RWPE2 (cell line): ENCODE results near the gene PTCHD1.

Source experiments
- ATAC-seq: fragments of 200-7000 bp; cut with Tn5 transposase; 3 replicates; pipeline ENCODE4 v1.9.1; 2021; ENCODE audit warnings: low read depth
- DNase-seq: peaks from one replicate; pipeline ENCODE4 v3.0.0-alpha.2; 2020; ENCODE audit warnings: low spot score
- H3K27ac ChIP-seq: fragments of 450-650 bp; 2 replicates; pipeline ENCODE4 v1.5.1; 2017; ENCODE audit warnings: mild to moderate bottlenecking; ENCODE audit not compliant: poor library complexity, severe bottlenecking
- H3K27me3 ChIP-seq: fragments of 250-450 bp; sonication (Bioruptor Pico); 2 replicates; pipeline ENCODE4 v1.5.1; 2021; ENCODE audit warnings: mild to moderate bottlenecking, moderate library complexity; ENCODE audit not compliant: insufficient read depth, poor library complexity, severe bottlenecking
- H3K36me3 ChIP-seq: fragments of 250-450 bp; sonication (Bioruptor Pico); 2 replicates; pipeline ENCODE4 v1.5.1; 2020; ENCODE audit warnings: low read depth, mild to moderate bottlenecking, moderate library complexity
- H3K4me1 ChIP-seq: fragments of 250-450 bp; sonication (Bioruptor Pico); 2 replicates; pipeline ENCODE4 v1.5.1; 2021; ENCODE audit warnings: mild to moderate bottlenecking, moderate library complexity; ENCODE audit not compliant: insufficient read depth, poor library complexity, severe bottlenecking
- H3K4me3 ChIP-seq: fragments of 250-450 bp; sonication (Bioruptor Pico); 2 replicates; pipeline ENCODE4 v1.5.1; 2021; ENCODE audit warnings: mild to moderate bottlenecking, moderate library complexity; ENCODE audit not compliant: severe bottlenecking
- H3K9me3 ChIP-seq: fragments of 250-450 bp; sonication (Bioruptor Pico); 2 replicates; pipeline ENCODE4 v1.5.1; 2021; ENCODE audit warnings: mild to moderate bottlenecking, moderate library complexity; ENCODE audit not compliant: severe bottlenecking
- TF ChIP-seq, protein P1 (sequence below): fragments of 450-650 bp; IDR thresholded peaks from one replicate; pipeline ENCODE4 v1.5.1; 2017; ENCODE audit warnings: mild to moderate bottlenecking, moderate library complexity; ENCODE audit not compliant: poor library complexity, severe bottlenecking

PTCHD1 gene

DNA sequence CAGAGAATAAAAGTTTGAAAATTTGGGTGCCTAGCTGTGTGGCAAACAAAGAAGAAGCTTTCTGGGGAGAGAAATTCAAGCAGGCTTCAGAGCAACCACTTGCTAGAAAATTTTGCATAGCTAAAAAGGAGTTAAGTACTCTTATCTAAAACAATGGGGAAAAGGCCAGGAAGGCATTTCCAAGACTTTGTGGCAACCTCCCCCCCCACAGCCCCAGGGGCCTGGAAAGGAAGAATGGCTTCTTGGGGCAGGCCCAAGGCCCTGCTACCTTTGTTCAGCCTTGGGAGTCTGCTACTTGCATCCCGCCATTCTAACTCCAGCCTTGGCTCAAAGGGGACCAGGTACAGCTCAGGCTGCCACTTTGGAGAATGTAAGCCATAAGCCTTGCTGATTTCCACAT lies 102.2 kb downstream of the PTCHD1 start:
- Histone ChIP-seq H3K4me1 (no peaks in the 10 kb centered on the region), H3K4me3 (no peak overlapping the region), H3K27ac (no peak overlapping the region), H3K36me3 (no peaks in the 10 kb centered on the region), H3K27me3 (no peaks in the 10 kb centered on the region), H3K9me3 (no peaks in the 10 kb centered on the region)
- TF ChIP-seq, protein P1, sequence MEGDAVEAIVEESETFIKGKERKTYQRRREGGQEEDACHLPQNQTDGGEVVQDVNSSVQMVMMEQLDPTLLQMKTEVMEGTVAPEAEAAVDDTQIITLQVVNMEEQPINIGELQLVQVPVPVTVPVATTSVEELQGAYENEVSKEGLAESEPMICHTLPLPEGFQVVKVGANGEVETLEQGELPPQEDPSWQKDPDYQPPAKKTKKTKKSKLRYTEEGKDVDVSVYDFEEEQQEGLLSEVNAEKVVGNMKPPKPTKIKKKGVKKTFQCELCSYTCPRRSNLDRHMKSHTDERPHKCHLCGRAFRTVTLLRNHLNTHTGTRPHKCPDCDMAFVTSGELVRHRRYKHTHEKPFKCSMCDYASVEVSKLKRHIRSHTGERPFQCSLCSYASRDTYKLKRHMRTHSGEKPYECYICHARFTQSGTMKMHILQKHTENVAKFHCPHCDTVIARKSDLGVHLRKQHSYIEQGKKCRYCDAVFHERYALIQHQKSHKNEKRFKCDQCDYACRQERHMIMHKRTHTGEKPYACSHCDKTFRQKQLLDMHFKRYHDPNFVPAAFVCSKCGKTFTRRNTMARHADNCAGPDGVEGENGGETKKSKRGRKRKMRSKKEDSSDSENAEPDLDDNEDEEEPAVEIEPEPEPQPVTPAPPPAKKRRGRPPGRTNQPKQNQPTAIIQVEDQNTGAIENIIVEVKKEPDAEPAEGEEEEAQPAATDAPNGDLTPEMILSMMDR, result no peak
- ATAC-seq (no peak), DNase-seq (no peak)

DNA sequence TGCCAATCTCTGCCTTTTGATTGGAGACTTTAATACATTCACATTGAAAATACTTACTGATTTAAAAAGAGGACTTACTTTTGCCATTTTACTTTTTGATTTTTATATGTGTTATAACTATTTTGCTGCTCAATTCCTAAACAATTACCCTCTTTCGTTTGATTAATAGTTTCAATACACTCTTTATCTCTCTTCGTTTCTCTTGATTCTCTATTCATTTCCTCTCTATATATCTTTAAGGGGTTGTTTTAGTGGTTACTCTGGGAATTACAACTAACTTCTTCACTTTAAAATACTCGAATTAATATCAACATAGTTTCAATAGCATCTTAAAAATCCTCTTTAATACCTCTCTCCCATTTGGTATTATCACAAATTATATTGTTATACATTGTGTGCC lies 116.6 kb downstream of the PTCHD1 start:
- H3K4me3 ChIP-seq, result no peak overlapping the region
- no peaks in the 10 kb centered on the region for H3K27me3 ChIP-seq
- H3K9me3 ChIP-seq, result no peaks in the 10 kb centered on the region
- H3K27ac ChIP-seq, result no peak overlapping the region
- ATAC-seq, result no peak
- no peaks in the 10 kb centered on the region for H3K4me1 ChIP-seq
- DNase-seq, result no peak
- TF ChIP-seq, protein P1, result no peak
- no peaks in the 10 kb centered on the region for H3K36me3 ChIP-seq
